SK-N-DZ (cell line): ENCODE data around the gene LRRC23.
"Not testable (repeated sequence)": the region's sequence is repeated elsewhere in the genome, so short reads cannot be mapped to it uniquely, and the experiment has no call there.

Experiments
- DNase-seq: peaks from one replicate; pipeline ENCODE4 v3.0.0-alpha.2; 2015; ENCODE audit warnings: low spot score

LRRC23 gene

DNA sequence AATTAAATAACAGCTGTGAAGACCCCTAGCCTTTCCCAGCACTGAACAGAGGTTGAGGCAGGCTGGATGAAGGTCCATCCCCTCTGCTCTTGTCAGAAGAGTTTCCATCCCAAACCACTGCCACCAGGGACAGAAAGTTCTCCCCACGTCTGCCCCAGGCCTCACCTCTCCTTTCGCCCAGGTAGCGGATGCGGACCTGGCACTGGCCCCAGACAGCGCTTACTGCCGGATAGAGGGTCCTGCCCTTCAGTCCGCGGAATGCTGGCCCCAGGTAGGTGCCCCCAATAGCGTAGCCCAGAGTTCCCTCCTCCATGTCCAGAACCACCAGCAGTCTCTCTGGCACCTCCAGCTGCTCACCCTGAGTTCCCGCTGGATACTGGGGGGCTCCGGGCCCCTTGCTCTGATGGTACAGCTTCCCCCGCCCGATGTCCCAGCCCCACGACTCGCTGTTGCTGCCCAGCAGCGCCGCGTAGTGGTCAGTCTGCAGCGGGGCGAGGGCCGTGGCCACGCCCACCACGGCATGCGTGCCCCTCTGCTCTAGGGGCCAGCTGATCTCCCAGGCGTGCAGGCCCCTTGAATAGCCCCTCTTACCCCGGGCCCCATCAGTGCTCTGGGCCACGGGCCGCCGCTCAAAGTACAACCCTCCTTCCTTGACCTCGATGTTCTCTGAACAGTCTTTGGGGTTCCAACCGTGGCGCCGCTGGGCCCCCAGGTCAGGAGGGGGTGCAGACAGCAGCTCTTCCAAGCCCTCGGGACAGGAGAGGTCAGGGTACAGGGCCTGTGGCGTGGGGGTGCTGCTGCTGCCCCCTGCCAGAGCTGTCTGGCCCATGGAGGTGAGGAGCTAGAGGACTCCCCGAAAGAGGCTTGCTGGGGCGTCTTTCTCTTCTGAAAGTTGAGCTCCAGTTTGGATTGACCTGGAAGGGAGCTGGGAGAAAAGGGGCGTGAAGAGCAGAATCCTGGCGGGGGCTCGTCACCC, 32.3 kb upstream of the LRRC23 start:
- peak; percentile 85 for DNase-seq

DNA sequence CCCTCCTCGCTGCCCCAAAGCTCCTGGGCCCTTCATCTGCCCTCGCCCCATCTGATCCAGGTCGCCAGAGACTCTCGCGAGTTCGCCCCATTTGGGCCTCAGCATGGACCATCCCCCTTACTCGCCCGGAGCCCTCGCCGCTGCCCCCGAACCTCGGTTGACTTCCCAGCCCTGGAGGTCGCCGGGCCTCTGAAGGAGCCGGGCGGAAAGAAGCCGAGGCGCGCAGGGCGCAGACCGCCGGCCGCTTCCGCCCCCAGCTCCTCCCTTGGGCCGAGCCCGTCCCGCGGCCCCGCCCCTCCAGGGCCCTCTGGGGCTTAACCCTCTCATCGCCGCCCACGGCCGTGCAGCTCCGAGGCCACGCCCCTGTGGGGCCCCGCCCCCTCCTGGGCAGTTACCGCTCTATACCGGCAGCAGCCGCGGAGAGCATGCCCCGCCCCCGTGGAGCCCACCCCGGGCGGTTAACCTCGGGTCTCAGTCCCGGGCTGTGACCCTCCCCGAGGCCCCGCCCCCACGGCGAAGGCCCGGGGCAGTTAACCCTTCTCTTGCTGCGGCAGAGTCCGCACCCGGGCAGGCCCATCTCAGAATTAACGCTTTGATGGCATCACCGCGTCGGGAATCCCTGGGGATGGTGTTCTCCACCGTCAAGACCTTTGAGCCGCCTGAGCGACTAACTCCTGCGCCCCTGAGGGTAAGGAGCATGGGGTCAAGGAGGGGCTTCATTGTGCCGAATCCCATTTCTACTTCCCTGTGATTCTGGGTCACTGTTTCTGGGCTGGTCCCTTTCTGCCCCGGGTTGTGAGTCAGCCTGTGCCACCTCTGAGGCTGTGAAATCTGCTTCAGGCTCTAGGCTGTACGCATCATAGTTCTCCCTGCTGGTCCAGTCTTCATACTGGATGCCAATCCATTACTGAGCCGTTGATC, 31.3 kb upstream of the LRRC23 start, which contains the start of gene SPSB2:
TSS of gene SPSB2 (minus strand) at position 210 of the 921 bp plus-strand sequence. CDS start 402 bp downstream, outside the sequence.
- DNase-seq = peak; percentile 99

DNA sequence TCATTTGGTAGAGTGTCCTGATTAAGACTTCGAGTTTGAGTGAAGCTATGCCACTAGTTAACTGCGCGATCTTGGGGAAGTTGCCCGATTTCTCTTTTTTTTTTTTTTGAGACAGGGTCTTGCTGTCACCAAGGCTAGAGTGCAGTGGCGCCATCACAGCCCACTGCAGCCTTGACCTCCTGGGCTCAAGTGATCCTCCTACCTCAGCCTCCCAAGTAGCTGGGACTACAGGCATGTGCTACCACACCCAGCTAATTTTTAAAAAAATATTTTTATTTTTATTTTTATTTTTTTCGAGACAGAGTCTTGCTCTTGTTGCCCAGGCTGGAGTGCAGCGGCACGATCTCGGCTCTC, 30.6 kb upstream of the LRRC23 start:
- DNase-seq = not testable (repeated sequence)

DNA sequence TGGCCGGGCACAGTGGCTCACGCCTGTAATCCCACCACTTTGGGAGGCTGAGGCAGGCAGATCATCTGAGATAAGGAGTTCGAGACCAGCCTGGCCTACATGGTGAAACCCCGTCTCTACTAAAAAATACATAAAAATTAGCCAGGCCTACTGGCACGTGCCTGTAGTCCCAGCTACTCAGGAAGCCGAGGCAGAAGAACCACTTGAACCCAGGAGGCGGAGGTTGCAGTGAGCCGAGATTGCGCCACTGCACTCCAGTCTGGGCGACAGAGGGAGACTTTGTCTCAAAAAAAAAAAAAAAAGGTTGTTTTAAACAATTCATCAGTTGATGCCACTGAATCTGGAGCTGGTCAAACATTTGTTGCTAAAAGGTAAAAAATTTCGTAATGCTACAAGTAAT, 24.8 kb upstream of the LRRC23 start:
- DNase-seq = not testable (repeated sequence)

DNA sequence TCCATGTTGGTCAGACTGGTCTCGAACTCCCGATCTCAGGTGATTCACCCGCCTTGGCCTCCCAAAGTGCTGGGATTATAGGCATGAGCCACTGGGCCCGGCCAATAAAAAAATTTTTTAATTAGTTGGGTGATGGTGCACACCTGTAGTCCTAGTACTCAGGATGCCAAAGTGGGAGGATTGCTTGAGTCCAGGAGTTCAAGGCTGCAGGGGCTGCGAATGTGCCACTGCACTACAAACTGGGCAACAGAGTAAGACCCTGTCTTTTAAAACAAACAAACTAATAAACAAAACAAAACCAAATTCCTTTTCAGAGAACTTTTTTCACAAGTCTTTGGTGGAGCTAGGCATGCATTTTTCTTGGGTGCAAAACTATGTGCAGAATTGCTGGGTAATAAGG, 21.4 kb upstream of the LRRC23 start:
- no peak for DNase-seq

DNA sequence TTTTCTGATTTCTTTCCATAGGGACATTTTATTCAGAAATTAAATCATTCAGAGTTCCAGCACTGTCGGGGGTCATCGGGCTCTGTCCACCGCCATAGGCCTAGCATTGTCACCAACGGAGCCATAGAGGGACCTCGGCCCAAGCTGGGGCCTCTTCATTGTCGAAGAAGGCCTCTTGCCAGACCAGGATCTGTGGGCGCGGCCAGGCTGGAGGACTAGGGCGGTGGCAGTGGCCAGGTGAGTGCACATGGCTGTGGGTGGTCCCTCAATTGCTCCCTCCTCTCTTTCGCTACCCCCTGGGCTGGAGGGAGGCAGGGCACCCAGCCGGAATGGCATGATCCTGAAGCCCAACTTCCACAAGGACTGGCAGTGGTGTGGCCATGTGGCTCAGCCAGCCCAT, 20.9 kb upstream of the LRRC23 start:
- DNase-seq = no peak

DNA sequence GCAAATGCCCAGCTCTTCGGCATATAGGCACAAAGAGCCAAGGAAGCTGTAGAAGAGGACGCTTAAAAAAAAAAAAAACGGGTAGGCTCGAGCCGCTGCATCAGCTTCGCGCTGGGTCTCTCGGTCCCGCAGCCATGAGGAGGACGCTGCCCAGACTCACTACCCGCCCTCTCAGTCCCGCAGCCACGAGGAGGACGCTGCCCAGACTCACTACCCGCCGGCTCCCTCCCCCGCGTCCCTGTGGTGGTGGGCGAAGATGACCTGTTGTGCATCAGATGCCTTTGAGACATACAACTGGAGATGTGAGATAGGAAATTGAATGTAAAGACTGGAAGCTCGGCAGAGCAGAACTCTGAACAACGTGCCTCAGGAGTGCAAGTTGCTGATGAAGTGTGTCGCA, 20.1 kb upstream of the LRRC23 start:
- DNase-seq = peak; percentile 80

DNA sequence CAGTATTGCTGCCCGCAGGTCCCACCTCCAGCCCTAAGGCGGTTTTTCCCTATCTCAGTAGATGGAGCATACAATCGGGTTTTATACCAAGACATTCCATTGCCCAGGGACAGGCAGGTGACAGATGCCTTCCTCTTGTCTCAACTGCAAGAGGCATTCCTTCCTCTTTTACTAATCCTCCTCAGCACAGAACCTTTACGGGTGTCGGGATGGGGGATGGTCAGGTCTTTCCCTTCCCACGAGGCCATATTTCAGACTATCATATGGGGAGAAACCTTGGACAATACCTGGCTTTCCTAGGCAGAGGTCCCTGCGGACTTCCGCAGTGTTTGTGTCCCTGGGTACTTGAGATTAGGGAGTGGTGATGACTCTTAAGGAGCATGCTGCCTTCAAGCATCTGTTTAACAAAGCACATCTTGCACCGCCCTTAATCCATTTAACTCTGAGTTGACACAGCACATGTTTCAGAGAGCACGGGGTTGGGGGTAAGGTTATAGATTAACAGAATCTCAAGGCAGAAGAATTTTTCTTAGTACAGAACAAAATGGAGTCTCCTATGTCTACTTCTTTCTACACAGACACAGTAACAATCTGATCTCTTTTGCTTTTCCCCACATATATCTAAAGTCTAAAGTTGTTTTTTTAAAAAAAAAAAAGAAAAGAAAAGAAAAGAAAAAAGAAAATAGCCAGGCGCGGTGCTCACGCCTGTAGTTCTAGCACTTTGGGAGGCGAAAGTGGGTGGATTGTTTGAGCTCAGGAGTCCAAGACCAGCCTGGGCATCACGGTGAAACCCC, 18.2 kb upstream of the LRRC23 start:
- DNase-seq = not testable (repeated sequence)

DNA sequence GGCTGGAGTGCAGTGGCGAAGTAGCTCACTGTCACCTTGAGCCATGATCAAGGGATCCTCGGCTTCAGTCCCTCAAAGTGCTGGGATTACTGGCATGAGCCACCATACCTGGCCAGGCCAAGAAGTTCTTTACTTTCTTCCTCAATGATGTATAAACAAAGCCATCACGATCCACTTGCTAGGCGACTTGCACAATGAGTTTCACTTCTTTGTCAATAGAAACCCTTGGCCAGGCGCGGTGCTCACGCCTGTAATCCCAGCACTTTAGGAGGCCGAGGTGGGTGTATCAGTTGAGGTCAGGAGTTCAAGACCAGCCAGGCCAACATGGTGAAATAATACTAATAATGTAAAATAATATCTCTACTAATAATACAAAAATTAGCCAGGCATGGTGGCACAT, 17.2 kb upstream of the LRRC23 start:
- DNase-seq = no peak

DNA sequence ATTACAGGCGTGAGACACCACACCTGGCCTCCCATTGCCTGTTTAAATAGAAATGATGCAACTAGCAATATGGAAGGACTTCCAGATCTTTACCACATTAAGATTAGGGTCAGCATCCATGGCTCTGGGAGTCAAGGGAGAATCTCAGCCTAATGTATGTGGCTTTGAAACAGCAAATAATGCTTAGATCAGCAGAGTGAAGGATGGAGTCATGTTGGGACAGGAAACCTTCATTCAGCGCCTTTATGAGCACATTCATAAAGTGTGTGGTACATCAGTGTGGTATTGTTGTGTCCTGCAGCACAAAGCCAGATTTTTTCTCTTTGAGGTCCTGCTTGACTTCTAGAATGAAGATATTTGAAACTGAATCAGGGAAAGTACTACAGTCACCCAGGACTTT, 16.3 kb upstream of the LRRC23 start:
- no peak for DNase-seq

DNA sequence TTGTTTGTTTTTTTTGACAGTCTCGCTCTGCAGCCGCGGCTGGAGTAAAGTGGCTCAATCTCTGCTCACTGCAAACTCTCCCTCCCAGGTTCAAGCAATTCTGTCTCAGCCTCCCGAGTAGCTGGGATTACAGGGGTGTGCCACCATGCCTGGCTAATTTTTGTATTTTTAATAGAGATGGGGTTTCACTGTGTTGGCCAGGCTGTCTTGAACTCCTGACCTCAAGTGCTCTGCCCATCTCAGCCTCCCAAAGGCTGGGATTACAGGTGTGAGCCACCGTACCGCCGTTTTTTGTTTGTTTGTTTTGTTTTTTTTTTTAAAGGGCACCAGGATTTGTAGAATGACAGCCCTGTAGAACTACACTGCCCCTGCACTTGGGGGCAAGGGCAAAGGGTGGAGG, 15.8 kb upstream of the LRRC23 start:
- not testable (repeated sequence) for DNase-seq

DNA sequence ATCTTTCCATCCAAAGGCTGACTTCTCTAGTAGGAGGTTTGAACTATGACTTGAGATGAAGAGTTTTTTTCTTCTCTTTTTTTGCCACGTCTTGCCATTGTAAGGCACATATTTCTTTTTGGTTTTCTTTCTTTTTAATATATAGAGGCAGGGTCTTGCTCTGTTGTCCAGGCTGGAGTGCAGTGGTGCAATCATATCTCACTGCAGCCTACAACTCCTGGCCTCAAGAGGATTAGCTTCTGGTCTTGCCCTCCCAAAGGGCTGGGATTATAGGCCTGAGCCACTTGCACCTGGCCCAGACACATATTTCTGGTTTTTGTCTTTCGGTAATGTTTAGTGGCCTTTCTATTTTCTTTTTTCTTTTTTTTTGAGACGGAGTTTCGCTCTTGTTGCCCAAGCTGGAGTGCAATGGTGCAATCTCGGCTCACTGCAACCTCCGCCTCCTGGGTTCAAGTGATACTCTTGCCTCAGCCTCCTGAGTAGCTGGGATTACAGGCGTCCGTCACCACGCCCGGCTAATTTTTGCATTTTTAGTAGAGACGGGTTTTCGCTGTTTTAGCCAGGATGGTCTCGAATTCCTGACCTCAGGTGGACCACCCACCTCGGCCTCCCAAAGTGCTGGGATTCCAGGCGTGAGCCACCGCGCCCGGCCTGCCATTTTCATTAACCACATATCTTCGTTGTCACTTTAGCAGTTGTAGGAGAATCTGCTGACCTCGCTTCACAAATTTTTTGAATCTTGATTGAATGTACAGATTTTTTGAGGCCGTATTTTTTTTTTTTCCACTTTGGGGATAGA, 14.6 kb upstream of the LRRC23 start:
- not testable (repeated sequence) for DNase-seq

DNA sequence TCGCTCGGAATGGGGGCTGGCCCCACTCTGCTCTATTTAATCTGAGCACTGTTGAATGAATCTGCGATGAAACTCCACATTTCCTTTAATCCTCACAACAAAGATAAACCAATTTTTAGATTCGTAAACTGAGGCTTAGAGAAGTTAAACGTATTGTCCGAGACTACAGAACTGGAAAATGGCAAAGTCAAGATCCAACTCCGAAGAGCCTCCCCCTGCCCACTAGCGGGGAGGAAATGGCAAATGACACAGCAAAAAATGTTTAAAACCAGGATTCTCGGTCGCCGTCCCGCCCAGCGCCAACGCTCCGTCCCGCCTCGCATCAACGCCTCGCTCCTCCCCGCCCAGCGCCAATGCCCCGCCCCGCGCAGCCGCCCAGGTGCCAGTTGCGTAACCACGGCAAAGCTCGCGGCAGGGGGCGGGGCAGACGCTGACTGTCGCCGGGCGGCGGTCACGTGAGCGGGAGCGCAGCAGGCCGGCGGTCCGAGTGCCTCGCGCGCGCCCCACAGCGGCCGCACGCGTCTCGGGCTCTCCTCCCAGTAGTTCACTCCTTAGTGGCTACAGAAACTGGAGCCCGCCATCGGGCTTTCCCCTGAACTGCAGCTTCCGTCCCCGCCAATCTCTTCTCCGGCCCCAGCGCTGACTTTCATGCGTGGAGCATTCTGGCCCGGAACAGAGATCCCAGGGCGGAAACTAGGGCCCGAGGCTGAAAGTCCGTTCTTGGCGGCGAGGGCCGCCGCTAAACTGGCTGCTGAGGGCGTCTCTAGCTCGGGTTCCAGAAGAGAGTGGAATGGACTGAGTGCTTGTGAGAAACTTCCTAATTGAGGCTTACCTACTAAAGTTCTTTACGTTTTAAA, 13.6 kb upstream of the LRRC23 start:
- DNase-seq = peak; percentile 96

DNA sequence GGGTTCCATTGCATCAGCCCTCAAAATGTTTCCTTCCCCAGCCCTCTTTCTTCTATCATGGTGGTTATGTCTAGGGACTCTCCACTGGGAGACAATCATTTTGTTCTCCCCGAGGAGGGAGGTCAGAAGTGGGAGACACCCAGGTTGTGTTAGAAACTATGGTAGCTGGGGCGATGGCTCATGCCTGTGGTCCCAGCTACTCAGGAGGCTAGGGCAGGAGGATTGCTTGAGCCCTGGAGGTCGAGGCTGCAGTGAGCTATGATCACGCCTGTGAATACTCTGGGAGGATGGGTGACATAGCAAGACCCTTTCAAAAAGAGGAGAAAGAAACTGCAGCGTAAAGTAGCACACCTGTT, 13.0 kb upstream of the LRRC23 start:
- no peak for DNase-seq

DNA sequence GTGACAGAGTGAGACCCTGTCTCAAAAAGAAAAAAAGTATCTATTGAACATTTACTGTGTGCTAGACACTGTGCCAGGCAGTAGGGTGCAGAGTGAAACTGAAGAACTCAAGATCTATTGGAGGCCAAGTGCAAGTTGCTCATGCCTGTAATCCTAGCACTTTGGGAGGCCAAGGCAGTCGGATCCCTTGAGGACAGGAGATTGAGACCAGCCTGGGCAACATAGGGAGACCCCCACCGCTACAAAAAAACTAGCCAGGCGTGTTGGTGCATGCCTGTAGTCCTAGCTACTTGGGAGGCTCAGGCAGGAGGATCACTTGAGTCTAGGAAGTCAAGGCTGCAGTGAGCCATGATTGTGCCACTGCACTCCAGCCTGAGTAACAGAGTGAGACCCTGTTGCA, 11.9 kb upstream of the LRRC23 start:
- DNase-seq = not testable (repeated sequence)

DNA sequence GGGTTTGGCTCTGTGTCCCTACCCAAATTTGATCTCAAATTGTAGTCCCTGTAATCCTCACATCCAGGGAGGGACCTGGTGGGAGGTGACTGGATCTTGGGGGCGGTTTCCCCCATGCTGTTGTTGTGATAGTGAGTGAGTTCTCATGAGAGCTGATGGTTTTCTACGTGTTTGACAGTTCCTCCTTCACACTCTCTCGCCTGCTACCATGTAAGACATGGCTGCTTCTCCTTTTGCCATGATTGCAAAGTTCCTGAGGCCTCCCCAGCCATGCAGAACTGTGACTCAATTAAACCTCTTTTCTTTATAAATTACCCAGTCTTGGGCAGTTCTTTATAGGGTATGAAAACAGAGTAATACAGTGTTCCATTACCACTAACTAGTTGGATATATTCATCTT, 10.3 kb upstream of the LRRC23 start:
- no peak for DNase-seq

DNA sequence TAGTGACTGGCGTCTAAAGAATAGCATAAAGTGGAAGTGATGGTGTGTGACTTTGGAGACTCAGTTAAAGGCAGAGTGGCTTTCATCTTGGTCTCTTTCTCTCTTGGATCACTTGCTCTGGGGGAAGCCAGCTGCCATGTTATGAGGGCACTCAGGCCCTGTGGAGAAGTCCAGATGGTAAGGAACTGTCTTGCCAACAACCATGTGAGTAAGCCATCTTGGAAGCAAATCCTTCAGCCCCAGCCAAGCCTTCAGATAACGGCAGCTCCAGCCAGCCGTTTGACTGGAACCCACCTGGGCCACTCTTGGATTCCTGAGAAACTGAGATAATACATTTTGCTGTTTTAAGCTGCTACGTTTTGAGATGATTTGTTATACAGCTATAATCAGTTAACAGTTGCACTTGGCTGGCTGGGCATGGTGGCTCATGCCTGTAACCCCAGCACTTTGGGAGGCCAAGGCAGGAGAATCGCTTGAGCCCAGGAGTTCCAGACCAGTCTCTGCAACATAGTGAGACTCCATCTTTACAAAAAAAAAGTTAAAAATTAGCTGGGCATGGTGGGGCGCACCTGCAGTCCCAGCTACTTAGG, 7.7 kb upstream of the LRRC23 start:
- DNase-seq = no peak

DNA sequence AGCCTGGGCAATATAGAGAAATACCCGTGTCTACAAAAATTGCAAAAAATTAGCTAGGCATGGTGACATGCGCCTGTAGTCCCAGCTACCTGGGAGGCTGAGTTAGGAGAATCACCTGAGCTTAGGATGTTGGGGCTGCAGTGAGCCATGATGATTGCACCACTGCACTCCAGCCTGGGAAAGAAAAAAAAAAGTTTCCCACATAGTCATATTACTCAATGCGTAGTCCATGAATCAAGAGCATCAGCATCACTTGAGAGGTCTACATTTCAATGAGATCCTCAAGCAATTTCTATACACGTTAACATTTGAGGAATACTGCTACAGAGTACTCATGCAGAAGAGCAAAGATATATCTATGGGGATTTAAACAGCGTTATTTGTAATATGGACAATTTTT, 5.2 kb upstream of the LRRC23 start:
- no peak for DNase-seq

DNA sequence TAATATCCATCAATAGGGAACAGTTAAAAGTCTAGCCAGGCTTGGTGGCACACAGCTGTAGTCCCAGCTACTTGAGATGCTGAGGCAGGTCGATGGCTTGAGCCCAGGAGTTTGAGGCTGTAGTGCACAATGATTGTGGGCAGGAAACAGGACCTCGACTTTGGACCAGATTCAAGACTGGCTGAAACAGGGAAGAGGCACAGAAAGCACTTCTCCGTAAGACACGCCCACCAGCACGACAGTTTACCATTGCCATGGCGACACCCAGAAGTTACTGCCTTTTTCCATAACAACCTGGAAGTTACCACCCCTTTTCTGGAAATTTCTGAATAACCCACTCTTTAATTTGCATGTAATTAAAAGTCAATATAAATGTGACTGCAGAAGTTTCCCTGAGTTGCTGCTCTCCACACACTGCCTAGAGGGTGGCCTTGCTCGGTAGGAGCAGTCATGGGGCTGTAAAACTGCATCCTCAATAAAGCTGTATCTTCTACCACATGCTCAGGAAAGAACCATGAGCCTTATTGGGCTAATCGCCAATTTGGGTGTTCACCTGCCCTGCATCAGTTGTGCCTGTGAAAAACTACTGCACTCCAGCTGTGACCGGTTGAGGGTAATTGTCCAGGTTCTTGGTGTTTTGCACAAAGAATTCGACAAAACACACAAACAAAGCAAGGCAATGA, 4.6 kb upstream of the LRRC23 start:
- no peak for DNase-seq
